GM18873 (cell line): ENCODE measurements around the gene TUBGCP5.

Source experiments
- ATAC-seq: cut with Tn5 transposase; IDR thresholded peaks from one replicate; pipeline ENCODE4 v1.9.1; 2021; ENCODE audit warnings: mild to moderate bottlenecking, moderate library complexity, moderate number of reproducible peaks; ENCODE audit not compliant: unreplicated experiment, low FRiP score

TUBGCP5 gene

DNA sequence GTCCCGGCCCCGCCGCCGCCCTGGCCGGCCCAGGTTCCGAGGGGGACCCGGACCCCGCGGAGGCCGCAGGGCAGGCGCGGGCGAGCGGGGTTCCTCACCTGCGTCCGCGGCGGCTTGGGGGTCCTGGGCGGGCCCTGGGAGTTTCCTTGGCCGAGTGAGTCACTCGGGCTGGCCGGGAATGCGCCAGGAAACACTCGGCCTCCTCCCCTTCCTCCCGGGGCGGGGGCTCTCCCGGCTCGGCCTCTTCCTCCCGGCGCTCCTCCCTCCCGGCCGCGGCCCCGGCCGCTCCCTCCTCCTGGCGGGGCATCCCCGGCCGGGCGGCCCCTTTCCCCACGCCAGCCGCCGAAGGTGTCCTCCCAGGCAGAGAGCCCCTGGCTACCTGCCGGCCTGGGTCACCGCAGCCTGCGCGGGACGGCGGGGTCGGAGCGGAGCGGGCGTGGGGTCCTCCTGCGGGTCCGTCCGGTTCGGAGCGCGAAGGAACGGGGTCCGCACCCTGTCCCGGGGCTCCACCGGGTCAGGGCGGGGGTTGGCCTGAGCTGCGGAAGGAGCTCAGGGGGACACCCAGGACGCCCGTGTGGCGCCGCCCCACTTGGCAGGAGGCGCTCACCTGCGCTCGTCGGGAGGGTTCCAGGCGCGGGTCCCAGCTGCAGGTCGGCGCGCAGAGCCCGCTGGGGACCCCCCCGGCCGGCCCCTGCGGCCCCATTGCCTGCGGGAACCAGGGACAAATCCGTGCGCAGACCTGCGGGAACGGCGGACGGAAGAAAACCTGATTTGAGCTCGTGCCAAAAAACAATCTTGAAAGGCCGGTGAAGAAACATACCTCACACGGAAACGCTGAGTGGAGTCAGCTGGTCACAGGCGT lies 58.9 kb downstream of the TUBGCP5 start, which contains the start of gene CYFIP1:
Gene CYFIP1, minus strand, starts transcription at position 180 of the 862 bp plus-strand sequence. CDS start 33,083 bp downstream, outside the sequence.
- ATAC-seq, result no peak

DNA sequence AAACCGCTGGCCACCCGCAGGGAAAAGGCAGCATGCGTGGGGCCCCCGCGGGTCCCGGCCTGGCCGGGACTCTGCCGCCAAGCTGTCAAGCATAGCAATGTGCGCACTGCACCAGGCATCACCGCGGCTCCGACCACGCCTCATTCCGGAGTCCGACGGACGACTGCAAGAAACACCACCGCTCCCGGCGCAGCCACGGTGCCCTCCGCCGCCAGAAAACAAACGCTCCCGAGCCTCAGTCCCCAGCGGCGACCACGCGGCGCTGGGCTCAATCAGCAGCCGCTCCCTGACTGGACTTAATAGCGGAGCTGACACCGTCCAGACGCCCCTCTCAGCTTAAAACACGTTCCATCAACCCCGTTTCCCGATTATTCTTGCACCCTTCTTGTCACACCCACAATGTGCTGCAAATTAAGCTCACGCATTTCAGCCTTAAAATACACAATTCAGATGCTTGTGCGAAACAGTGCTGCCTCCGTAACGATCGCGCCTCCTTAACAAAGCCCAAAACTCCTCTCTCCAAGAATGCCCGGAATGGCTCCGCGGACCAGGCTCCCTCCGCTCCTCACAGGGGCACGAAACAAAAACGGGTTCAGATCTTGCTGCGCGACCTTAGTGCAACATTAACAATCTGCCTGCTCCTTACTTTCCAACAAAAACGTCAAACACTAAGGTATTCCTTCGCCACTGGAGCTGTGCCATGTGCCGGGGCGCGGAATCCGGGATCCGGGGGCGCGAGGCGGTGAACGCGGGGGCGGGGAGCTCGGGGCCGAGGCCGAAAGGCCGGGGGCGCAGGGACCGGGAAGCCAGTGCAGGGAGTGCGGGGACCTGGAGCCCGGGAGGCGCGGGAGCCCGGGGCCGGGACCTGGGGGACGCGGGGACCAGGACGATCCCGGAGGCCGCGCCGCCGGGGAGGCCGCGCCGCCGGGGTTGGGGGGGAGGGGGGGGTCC lies 59.9 kb downstream of the TUBGCP5 start:
- ATAC-seq, result no peak

DNA sequence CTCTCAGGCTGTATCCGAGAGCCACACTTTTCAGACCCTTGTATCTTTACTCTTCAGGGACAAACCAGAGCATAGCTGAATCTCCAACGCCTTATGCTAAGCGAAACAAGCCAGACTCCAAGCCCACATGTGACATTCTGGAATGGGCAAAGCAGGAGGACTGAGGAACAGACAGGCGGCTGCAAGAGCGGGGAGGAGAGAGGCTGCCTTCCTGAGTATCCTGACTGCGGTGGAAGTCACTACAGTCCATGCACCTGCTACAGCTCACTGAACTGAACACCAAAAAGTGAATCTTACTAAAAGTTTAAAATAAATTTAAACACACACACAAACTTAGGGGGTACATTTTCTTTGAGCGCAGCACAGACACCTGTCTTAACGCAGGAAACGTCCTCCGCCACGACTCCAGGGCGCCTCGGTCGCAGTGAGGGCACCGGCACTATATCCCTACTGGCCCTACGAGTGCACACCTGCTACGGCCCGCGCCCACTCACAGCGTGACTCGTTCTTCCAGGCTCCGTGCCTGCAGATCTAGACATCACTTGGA lies 60.6 kb downstream of the TUBGCP5 start:
- ATAC-seq, result no peak

DNA sequence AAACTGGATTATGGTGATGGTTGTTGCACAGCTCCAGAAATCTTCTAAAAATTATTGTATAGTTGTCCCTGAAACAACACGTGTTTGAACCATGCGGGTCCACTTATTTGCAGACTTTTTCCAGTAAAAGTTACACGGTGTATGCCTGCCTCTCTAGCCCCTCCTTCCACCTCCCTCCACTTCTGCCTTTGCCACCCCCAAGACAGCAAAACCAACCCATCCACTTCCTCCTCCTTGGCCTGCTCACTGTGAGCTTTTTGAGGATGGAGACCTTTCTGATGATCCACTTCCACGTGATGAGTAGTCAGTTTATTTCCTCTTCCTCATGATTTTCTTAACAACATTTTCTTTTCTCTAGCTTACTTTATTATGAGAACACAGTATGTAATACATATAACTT lies 64.6 kb downstream of the TUBGCP5 start:
- ATAC-seq, result no peak

DNA sequence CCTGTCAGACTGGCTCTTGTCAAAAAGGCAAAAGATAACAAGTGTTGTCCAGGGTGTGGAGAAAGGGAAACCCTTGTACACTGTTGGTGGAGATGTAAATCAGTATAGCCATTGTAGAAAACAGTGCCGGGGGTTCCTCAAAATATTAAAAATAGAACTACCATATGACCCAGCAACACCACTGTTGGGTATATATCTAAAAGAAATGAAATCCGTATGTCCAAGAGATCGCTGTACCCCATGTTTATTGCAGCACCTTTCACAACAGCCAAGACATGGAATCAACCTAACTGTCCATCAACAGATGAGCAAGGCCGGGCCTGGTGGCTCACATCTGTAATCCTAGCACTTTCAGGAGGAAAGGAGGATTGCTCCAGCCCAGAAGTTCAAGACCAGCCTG lies 65.4 kb downstream of the TUBGCP5 start:
- ATAC-seq, result no peak

DNA sequence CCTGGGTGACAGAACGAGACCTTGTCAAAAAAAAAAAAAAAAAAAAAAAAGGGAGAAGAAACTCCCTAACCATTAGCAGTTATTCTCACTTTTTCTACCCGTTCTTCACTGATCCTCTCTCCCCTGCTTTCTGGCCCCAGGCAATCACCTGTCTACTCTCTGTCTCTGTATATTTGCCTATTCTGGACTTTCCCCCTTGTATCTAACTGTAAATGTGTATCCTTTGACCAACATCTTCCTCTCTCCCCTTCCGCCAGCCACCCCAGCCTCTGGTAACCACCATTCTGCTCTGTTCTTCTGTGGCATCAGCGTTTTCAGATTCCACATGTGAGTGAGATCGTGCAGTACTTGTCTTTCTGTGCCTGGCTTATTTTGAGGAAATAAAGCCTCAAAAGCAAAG lies 66.1 kb downstream of the TUBGCP5 start:
- peak; percentile 90 for ATAC-seq

DNA sequence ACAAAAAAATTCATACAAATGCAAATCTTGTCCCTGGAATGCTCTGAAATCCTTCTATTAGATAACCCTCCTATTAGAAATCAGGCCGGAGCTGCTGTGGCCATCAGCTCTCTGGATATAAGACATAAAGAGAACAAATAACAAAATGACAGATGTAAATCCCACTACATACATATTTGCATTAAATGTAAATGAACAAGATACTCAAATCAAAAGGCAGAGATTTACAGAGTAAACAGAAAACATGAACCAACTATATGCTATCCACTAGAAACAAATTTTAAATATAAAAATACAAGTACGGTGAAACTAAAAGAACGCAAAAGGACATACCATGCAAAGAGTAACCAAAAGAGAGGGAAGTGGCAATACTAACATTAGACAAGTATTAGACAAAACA lies 69.9 kb downstream of the TUBGCP5 start:
- ATAC-seq, result no peak

DNA sequence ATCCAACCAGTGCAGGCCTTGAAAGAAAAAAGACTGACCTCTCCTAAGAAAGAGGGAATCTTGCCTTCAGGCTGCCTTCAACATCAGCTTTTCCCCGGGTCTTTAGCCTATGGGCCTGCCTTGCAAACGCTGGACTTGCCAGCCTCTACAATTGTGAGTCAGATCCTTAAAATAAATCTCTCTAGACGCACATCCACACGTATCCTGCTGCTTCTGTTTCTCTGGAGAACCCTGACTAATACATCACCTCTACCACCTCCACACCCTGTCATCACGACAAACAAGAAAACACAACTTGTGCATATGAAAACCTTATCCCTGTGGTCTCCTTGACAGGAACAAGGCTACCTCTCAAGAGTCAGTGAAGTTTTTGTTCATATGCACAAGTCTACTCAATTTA lies 71.0 kb downstream of the TUBGCP5 start:
- ATAC-seq, result no peak

DNA sequence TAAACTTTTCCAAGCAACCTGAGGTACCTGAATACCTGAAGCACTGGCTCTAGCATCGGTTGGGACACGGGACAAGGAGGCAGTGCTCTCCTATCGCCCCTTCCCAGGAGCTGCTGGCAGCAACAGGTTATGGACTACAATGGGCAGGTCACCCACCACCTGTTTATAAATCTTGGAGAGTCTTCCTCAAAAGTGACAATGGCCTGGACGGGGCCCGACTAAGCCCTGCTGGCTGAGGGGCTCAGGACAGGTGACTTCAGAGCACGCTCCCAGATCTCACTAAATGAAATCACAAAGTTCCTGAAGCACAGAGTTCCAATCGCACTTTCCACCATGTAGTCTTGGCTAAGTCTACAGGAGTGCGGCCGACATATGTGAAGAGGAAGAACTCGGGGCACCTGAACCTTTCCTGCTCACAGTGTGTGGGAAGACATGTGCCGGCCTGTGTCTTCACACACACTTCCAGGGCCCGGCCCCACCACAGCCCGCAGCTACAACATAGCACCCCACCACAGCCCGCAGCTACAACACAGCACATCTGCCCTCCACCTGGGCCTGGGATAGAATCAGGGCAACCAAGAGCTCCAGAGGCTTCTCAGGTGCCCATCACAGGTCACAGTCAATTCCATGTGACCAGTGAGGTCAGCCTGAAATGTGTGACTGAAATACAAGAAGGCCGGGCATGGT lies 72.1 kb downstream of the TUBGCP5 start:
- no peak for ATAC-seq

DNA sequence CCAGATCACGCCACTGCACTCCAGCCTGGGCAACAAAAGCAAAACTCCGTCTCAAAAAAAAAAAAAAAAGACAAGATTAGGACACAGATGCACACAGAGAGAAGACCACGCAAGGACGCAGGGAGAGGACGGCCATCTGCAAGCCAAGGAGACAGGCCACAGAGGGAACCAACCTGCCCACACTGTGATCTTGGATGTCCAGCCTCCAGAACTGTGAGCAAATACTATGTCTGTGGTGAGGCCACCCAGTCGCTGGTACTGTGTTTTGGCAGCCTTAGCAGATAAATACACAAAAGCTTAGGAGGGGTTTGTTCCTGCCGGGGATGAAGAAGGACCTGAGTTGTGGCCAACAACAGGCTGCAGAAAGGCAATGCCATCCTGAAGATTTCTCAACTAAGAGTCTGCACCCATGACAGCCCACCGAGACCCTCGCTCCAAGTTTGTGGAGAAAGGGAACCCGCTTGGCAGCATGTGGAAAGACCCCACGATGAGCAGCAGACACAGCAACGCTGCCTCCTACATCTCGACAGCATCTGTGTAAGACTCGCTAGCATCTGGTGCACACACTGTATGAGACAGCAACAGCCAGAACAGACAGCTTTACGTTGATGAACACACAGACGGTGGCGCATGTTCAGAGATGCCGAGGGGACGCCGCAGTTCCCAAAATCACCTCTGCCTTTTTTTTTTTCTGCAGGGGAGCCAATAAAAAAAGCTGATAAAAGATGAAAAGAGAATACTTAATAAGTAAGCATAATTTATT lies 72.9 kb downstream of the TUBGCP5 start:
- ATAC-seq, result no peak

DNA sequence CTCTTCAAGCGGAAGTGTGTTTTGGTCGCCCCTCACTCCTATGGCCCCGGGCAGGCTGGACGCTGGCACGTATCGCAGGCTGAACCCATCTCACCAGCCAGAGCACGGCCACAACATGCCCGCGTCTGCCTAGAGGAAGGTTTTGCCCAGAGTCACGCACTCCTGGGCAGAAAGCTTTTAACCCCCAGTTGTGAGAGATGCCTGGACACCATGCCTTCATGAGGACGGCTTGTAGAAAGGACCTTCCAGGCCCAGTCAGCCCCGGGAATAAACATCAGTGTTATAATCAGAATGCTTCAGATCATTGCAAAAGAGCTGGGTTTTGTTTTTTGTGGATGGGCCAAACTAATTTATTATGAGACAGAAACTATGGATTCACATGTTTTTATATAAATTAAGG lies 75.7 kb downstream of the TUBGCP5 start:
- ATAC-seq, result no peak

DNA sequence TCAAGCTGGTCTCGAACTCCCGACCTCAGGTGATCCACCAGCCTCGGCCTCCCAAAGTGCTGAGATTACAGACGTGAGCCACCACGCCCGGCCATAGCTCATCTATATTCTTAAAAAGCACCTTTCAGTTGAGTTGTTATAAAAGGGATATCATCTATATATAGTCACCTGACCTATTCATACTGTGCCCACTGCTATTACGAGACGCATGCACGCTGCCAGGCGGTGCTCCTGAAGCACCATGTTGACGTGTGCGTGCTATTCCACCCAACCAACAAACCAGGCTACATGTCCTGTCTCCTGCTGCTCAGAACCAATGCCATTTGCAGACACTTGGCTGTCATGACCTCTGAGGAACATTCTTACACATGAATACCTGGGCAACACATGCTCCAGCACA lies 76.8 kb downstream of the TUBGCP5 start:
- no peak for ATAC-seq

DNA sequence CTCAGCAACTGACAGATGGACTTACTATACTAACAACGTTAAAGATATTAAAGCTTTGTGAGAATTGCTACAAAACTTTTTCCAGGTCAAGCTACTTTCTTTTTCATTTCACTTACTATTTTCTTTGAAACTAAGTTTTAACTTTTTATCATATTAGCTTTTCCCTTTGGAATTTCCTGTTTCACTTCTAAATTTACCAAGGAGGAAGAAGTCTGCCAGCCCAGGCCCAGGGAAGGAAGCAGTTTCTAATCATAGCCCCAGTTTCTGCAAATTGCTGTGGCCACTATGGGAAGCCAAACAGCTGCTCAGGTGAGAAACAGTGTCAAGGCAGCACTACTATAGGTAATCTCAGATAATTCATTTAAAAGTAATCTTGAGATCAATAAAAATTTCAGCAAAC lies 77.6 kb downstream of the TUBGCP5 start:
- no peak for ATAC-seq

DNA sequence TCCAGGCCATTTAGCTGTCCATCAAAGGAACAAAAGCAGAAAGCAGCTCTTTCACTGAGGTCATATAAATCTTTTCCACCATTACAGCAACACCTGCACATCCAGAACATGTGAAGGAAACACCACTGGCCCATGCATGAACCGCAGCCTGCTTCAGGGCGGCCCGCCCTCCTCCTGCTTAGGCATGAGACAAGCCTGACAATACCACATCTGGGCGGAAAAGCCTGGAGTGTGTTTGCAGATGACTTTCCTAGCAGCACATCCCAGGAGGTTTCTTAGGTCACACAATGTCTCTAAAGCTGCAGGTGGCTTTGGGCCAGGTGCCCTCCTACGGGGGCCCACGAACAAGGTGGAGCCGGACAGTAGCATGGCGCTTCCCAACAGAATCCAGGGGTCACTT lies 78.8 kb downstream of the TUBGCP5 start:
- ATAC-seq, result no peak

DNA sequence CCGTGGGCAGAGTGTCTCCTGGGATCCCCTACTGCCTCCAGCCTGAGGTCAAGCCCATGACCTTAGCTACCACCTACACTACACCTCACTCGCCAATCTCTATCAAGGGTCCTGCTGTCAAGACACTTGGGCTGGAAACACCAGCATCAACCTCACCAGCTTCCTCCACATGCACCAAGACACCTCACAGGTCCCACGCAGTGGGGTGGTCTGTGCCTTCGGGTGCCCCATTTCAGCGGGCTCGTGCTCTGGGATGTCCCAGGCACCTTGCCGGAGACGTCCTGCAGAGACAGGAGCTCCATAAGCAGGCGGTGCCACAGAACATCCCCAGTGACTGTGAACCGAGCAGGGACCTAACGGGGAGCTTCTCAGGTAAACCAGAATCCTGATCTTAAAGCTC lies 79.2 kb downstream of the TUBGCP5 start:
- ATAC-seq, result no peak

DNA sequence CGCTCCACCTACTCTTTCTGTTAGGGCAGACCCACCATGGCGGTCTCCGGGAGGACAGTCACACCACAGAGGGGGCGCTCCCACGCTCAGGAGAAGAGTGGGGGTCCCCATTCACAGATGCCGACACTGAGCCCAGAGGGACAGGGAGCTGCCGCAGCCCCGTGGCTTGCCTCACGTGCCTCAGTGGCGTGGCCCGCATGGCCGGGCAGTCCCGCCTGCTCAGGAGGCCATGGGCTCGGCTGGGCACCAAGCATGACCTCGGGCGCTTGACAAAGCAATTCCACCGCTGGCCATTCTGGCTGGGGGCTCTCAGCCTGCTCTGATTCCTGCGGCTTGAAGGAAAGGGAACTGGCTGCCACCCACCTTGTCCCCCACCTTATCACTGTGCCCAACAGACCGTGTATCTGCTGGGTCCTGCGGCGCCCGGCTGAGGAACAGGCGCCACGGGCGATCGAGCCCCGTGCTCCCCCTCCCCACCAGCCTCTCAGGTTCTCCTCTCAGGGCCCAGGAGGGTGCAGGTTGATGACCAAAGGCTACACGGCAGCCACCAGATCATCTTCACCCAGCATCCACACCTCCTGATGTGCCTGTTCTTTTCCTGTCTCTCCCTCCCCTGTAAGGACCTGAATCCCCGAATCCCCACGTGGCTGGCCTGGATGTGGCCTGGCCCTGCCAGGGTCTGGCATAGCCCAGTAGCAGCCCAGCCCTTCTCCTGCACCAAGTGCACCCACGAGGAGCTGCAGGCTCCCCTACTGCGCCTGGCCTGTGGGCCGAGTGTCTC lies 79.9 kb downstream of the TUBGCP5 start:
- ATAC-seq, result no peak

DNA sequence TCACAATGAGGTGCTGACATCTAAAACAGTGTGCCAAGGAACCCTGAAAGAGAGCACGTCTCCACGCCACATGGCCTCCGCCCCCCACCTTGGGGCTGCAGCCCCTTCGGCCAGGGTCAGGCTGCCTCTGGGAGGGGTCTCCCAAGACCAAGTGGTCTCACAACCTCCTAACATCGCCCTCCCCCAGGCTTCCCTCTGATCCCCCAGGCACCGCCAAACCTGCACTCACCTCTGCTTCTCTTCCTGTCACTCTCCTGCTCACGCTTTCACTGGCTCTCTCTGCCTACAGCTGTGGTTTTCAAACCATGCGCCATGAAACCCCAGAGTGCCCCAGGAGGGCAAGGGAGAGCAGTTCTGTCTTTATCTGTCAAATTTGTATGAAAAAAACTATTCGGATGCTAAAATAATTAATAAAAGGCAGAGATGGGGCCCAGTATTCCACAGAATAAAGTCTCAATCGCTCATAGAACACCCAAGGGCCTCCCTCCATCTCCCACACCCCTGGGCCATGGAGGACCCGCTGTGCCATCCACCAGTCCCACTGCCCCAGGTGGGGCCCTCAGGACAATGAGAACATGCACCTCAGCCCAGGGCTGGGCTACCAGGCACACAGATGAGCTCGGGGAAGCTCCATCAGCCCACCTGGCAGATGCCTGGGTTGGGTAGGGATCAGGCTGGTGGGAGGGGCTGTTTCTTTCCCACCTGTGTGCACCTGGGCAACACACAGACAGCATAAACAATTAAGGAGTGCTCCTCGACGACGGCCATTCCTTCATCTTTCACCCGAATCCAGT lies 80.7 kb downstream of the TUBGCP5 start:
- no peak for ATAC-seq

DNA sequence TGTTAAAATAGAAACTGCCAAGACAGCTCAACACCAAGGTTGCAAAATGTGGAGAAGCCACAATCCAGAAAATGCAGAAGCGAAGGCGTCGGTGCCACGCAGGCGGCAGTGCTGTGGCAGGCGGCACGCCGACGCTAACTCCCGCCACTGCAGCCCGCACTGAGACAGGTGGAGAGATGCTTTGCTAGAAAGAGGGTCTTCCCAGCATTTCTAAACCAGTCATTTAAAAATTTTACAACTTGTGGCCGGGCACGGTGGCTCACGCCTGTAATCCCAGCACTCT lies 82.5 kb downstream of the TUBGCP5 start:
- no peak for ATAC-seq
